ENCODE results near the gene ADAMTS7. TPM values are rescaled to one million over a fixed set of nuclear protein-coding genes. Genes with fewer than 3 reads are reported as not detected.

Gene ADAMTS7
- total RNA-seq, 1 donor from 2014 or later: 17.8 TPM

DNA sequence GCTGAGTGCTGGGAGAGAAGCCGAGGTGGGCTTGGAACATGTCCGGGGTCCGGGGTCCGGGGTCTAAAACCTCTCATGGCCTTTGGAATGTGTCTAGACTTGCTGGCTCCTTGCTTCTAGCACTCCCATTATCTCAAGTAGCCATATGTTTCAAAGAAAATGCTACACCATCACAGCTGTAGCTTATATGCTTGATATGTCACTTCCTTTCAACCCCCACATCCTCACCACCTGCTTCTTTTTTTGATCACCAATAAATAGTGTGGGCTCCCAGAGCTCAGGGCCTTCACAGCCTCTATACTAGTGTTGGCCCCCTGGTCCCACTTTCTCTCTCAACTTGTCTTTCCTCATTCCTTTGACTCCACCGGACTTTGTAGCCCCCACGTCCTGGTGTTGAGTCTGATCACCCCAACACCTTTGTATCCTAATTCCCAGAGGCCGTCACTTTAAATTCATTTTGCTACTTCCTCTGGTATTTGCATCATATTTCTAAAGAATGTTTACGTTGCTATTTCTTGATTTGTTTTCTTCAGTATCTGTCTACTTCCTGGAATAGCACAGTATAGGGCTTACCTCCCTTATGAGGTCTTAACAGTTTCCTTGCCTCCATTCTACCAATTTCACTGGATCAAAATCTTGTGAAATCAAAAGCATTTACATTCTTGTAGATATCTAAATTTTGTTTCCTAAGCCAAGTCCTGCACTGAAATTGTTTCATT is 98.3 kb downstream of the ADAMTS7 start:
- intact Hi-C loops (cut with DNase I): no loop called here
- DNase-seq (ENCODE audit: low spot score): peak; percentile 38

- intact Hi-C loops (cut with DNase I): no loop called here
- peak; percentile 17 for DNase-seq (ENCODE audit: low spot score)
Measured at GRCh38 chr15:78711638-78712037, 99.6 kb downstream of the ADAMTS7 start.

DNA sequence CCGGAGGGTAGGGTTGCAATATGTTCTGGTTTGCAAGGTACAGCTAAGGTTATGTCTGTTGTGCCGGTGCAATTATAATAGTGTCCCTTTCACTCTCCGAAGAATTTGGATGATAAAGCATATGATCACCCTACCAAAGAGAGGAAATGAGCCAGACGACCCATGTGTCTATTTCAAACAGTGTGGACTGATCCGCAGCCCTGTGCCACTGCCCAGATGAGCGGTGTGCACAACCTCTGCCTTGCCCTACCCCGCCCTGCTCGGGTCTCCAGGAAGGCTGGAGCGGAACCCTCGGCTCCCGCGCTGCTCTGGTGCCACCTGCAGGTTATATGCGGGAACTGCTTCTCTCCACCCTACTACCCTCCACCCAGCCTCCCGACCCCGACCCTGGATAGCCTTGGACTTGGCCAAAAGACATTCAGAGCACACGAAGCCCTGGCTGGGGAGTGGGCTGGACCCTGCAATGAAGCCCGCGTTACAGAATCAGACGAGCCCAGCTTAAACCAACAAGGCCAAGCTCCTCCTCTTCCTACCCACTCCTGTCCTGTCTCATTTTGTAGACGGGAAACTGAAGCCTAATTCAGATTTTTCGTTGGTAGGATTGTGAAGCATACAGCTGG is 101.9 kb downstream of the ADAMTS7 start:
- peak; percentile 86 for DNase-seq (ENCODE audit: low spot score)
- intact Hi-C loops (cut with DNase I): loop anchor here (1.0 to 2.0 kb wide), 2 partner anchors 71 to 91 kb away; no protein-coding TSS in a partner anchor

Other genes starting within 250 kb of the ADAMTS7 start
- gene CHRNA5, start 245.9 kb downstream of the ADAMTS7 start, total RNA-seq: 2.0 TPM
- gene CHRNA3, start 190.5 kb downstream of the ADAMTS7 start, total RNA-seq: 0.65 TPM
- not detected for gene CHRNB4, start 170.3 kb downstream of the ADAMTS7 start, total RNA-seq
- 335 TPM for gene MORF4L1, start 61.4 kb upstream of the ADAMTS7 start, total RNA-seq
- 38.8 TPM for gene CTSH, start 133.6 kb upstream of the ADAMTS7 start, total RNA-seq

Measured in cardiac septum (tissue), 1 donor.